ENCODE measurements around the gene MAPK8IP1. TPM values are rescaled to one million over a fixed set of nuclear protein-coding genes. Genes with fewer than 3 reads are reported as not detected.

Gene MAPK8IP1
- total RNA-seq: 0.66 and 0.80 TPM in 2 replicates

DNA sequence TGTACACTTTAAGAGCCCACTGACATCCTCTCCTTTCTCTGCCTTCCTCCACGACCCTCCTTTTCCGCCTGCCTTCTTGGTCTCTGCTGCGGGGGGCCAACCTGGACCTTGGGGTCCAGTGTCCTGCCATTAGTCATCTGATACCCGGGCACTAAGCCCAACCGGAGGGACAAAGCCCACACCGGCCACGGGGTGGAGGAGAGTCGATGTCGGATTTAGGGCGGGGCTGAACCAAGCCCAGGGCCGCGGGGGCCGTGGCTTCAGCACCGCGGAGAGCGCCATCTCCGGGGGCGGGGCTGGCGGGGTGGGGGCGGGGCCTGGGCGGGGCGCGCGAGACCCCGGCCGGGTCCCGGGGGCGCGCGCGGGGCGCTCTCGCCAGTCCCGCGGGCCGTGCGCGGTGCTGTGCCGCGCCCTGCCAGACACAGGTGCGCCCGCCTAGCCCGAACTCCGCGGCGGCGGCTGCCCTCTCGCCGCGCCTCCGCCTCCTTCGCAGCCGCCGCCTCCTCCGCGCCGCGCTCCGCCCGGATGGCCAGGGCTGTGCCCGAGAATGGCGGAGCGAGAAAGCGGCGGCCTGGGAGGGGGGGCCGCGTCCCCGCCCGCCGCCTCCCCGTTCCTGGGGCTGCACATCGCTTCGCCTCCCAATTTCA lies at the start of gene MAPK8IP1:
Gene MAPK8IP1 (plus strand): TSS at position 378 of the 647 bp plus-strand sequence. CDS start 170 bp downstream, at position 548.
- intact Hi-C loops (cut with micrococcal nuclease): loop anchor here (2.0 to 5.0 kb wide), 2 partner anchors 33 to 38 kb away; partner anchors contain the start of gene CRY2

DNA sequence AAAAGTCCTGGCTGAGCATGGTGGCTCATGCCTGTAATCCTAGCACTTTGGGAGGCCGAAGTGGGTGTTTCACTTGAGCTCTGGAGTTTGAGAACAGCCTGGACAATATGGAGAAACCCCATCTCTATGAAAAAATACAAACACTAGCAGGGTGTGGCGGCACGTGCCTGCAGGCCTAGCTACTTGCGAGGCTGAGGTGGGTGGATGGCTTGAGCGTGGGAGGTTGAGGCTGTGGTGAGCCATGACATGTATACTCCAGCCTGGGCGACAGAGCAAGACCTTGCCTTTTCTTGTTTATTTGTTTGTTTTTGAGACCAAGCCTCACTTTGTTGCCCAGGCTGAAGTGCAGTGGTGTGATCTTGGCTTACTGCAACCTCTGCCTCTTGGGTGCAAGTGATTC lies 46.2 kb upstream of the MAPK8IP1 start:
- intact Hi-C loops (cut with micrococcal nuclease): no loop called here

DNA sequence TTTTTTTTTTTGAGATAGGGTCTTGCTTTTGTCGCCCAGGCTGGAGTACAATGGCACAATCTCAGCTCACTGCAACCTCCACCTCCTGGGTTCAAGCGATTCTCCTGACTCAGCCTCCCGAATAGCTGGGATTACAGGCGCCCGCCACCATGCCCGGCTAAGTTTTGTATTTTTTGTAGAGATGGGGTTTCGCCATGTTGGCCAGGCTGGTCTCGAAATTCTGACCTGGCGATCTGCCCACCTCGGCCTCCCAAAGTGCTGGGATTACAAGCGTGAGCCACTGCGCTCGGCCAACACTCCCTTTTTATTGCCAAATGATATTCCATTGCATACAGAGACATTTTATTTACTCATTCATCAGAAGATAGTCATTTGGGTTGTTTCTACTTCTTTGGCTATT lies 45.2 kb upstream of the MAPK8IP1 start:
- intact Hi-C loops (cut with micrococcal nuclease): loop anchor here (10.0 kb wide), 2 partner anchors 405 to 485 kb away; no protein-coding TSS in a partner anchor

DNA sequence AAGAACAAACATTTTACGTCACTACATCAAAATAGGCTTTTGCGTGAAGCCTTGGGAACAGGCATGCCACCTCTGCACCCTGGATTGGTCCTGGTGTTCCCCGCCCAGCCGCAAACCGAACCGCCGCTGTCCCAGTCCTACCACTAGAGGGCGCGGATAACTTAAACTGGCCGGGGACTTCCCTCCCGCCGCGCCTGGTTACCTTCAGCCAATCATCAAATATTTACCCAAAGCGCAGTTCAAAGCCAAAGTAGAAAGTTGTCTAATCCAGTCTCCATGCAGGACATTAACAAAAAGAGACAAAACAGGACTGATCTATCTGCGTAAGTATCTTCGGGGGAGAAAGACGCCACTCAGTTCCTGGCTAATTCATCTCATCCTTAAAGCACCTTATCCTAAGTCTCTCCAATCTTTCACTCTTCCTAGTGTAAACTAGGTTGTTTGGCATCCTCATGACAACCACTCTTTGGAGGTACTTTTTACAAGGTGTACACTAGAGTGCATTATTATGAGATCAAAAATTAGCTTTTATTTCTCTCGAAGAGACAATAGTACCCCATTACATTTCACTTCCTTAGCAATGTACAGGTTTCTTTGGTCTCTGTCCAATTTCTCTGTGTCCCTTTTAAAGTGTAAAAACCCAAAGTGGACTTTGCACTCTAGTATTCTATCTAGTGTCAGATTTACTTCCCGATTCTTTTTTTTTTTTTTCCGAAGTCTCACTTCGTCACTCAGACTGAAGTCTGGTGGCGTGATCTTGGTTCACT lies 42.1 kb upstream of the MAPK8IP1 start:
- intact Hi-C loops (cut with micrococcal nuclease): loop anchor here (1.0 to 10.0 kb wide), 6 partner anchors 9 to 489 kb away; partner anchors contain the start of gene SLC35C1

DNA sequence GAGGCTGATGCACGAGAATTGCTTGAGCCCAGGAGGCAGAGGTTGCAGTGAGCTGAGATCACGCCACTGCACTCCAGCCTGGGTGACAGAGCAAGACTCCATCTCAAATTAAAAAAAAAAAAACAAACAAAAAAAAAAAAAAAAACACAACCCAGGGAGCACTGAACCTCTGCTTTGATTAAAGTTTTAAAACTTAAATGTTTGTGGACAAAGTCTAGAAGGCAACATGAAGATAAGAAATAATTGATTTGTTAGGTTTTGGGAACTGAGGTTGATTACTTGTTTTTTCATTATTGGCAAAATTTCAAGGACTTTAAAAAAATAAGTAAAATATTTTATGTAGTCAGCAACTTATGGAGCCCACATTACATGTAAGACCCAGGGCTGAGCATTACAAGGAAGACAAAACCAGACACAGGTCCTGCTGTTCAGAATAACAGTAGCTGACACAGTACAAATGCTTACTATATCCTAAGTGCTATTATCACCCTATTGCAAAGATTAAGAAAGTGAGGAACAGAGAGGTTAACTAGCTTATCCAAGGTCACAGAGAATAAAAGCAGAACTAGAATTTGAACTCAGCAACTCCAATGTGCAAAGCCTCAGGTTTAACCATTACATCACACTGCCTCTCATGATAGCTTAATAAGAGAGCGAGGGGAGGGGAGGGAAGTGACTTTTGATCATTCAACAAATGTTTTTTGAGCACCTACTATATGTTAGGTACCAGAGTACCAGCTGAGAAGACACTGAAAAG lies 40.5 kb upstream of the MAPK8IP1 start:
- intact Hi-C loops (cut with micrococcal nuclease): loop anchor here (5.0 to 10.0 kb wide), 4 partner anchors 42 to 490 kb away; partner anchors contain the start of gene MAPK8IP1

DNA sequence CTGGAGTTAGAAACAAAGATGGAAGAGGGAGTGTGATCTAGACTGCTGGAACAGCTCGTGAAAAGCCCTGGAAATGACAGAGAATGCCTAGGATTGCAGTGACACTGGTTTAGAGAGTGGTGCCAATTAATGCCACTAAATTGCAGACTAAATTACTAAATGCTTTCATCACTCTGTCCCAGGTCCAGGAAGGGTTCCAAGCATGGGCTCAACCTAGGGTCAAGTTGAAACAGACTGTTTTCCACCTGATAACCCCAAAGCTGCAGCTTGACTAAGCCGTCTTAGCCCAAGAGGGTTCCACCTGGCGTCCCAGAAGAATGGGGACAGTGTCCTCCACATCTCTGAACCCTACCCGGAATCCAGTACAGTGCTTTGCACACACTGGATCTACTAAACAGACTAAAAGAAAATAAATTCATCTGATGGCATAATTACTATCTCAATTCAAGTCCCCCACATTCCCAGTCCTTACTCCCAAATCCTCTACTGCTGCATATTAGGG lies 39.2 kb upstream of the MAPK8IP1 start:
- intact Hi-C loops (cut with micrococcal nuclease): loop anchor here (5.0 to 10.0 kb wide), 4 partner anchors 41 to 491 kb away; partner anchors contain the start of gene MAPK8IP1

DNA sequence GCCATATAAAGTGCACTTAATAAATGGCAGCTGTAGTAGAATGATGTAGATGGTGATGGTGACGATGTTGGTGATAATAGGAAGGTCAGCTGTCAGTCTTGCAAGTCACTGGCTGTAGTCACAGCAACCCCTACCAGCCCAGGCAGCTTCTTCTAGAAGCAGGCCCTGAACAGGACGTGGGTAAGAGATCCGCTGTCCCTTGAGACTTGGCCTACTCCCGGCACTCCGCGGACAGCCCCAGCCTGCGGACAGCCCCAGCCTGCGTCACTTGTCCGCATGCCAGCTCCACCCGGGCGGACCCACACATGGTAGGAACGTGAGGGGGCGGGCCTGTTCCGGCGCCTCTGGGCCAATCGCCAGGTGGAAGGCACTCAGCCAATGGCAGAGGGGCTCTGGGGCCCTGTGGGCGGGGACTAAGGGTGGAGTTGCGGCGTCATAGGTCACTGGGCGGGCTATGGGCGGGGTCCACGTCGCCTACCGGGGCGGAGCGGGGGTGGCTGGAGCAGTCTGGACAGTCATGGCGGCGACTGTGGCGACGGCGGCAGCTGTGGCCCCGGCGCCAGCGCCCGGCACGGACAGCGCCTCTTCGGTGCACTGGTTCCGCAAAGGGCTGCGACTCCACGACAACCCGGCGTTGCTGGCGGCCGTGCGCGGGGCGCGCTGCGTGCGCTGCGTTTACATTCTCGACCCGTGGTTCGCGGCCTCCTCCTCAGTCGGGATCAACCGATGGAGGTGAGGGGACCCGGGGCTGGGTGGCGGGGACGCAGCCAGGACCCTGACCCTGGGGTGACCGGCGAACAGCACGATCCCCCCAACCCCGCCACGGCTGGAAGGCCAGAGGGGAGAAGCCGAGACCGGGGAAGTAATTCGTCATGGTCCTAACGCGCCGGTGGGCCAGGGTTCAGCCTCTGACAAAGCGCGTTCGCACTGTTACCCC lies 38.2 kb upstream of the MAPK8IP1 start, which contains the start of gene CRY2:
Gene CRY2 (plus strand): TSS at position 502 of the 937 bp plus-strand sequence. CDS start 16 bp downstream, at position 518.
- intact Hi-C loops (cut with micrococcal nuclease): loop anchor here (1.0 to 10.0 kb wide), 6 partner anchors 40 to 492 kb away; partner anchors contain the start of genes MAPK8IP1 and SLC35C1

DNA sequence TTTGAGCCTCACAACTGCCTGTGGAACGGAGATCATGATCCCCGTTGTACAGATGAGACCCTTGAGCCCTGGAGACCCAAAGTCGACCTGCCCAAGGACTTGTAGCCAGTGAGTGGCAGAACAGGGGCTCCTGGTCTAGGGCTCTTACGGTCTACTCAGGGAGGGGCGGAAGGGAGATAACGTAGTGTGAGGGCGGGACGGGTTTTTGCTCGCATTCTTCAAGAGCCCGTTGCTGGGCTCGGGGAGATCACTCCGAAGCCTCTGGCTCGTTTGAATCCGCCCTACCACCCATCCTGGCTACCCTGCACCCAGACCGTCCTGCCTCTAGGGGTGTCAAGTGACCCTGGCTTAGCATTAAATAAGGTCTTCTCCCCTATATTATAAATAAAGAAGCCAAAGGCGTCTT lies 37.5 kb upstream of the MAPK8IP1 start:
- intact Hi-C loops (cut with micrococcal nuclease): loop anchor here (1.0 to 10.0 kb wide), 6 partner anchors 39 to 493 kb away; partner anchors contain the start of genes MAPK8IP1 and SLC35C1

DNA sequence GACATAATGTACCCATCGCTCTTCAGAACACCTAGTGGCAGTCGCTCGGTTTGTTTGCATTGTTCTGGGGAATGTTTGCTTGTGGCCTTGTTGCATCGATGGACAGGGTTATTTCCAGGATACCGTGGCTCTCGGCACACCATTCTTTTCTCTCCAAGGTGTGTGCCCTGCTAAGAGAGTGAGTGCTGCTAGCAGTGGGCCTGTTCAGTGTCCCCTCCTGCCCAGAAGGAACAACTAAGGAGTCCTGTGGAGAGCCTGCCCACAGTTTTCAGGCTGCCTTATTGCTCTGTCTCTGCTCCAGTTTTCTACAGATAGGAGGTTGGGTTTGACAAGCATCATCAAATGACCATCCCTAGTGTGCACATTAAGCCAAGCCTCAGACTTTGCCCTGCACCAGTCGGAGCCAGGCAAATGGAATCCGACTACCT lies 36.8 kb upstream of the MAPK8IP1 start:
- intact Hi-C loops (cut with micrococcal nuclease): loop anchor here (5.0 to 10.0 kb wide), 4 partner anchors 39 to 494 kb away; partner anchors contain the start of gene MAPK8IP1

DNA sequence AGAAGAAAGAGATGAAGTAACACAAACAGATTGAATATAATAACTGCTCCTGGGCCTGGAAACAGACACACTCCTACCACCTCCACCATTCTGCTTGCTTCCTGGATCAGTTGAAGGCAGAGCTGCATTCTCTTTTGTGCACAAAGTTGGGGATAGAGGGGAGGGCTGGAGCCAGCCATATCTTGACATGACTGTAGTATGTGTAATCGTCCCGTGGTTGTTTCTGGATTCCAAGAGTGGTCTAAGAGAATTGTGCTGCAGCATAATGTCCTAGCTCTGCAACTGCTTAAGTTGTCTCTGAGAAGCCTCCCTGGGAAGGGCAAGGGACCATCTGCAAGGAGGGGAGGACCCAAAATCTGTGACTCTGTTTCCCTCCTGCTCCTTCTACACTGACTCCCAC lies 35.0 kb upstream of the MAPK8IP1 start:
- intact Hi-C loops (cut with micrococcal nuclease): no loop called here

DNA sequence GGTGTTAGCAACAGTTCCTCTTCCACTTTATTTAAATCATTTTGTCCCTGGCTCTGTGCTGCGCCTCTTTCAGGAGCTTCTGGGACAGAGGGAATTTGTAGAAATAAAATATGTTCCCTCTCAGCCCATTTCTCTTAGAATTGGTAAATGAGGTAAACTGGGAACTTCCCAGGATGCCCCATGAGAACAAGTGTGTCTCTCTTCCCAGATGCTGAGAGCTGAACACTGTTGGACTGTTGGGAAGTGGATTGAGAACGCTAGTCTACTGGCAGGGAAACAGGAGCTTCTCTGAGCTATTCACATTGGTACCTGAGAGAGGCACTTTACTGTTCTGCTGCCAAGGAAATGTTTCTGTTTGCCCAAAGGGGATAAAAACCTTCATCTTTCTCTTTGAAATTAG lies 34.2 kb upstream of the MAPK8IP1 start:
- intact Hi-C loops (cut with micrococcal nuclease): loop anchor here (1.0 kb wide), 1 partner anchor 8 kb away; no protein-coding TSS in a partner anchor

DNA sequence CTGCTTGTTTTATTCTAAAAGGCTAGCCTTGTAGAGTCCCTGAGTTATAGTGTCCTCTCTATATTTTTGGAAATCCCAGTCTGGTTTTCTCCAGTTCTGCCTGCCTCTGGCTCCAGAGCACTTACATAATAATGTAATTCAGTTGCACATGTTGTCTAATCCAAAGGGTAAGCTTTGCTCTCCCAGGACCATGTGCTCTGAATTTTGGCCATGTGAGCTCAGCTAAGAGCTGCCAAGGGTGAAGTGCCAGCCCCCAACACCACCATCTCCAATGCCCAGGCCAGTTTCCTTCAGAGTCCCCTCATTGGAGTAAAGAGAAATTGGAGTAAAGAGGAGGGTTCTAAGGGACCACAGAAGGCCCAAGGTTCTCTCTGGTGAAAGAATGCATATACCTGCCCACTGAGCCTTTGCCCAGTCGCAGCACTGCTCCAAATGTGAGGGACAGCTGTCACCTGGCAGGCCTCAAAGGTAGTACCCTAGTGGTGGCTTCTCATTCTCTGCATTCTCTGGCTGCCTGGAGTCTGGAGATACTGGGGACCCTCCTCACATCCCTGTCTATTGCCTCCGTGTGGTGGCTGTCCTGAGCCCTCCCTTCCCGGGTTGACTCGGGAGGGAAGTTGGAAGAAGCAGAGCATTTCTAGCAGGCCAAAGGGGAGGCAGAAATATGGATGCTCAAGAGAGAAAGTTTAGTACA lies 33.3 kb upstream of the MAPK8IP1 start:
- intact Hi-C loops (cut with micrococcal nuclease): no loop called here

DNA sequence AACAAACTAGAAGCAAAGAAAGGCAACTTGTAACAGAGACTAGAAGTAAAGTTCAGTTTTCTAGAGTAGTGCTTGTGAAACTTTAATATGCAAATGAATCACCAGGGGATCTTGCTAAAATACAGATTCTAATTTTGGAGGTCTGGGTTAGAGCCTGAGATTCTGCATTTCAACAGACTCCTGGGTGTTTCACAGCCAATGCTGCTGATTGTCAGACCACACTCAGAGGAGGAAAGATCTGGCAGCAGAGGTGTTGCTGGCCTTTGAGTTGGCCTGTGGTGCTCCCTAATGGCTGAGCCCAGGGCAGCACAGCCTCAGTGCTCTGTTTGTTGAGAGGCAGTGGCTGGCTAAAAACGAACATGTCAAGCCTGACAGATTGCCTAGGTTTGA lies 32.7 kb upstream of the MAPK8IP1 start:
- intact Hi-C loops (cut with micrococcal nuclease): no loop called here

DNA sequence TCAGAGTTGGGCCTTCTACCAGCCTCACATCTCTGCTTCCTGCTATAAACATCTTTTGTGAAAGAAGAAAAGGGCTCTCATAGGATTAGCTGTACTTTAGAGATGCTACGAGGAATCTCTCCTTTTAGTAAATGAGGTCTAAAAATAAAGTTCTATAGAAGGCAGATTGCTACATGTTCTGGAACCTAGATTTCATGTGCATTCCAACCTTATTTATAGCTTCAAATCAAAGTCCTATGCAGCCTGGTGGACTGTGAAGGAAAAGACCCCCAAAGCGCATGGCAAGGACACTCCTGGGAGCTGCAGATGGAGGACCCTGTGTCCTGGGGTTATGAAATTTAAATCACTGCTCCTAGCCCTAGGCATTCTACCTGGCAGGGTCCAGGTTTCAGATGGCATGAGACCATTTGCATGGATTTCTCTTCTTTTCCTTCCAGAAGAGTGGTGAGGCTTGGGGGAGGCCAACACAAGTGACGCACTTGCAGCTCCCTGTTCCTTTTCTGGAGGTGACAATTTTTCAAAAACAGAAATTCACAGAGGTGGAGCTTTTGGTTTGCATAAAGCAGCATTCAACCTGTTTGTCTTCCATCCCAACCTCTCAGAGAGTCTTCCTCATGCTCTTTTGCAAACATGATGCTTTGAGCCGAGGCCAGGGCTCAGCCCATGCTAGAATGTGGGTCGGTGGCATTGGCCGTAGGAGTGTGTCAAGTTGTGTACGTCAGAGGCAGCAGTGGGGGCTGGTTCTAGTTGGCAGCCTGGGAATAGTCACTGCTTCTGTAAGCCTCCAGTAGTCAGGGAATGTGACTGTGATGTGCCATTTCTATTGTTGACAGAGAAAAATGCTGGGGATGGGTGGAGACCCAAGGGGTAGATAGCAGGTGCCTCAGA lies 31.9 kb upstream of the MAPK8IP1 start:
- intact Hi-C loops (cut with micrococcal nuclease): no loop called here

DNA sequence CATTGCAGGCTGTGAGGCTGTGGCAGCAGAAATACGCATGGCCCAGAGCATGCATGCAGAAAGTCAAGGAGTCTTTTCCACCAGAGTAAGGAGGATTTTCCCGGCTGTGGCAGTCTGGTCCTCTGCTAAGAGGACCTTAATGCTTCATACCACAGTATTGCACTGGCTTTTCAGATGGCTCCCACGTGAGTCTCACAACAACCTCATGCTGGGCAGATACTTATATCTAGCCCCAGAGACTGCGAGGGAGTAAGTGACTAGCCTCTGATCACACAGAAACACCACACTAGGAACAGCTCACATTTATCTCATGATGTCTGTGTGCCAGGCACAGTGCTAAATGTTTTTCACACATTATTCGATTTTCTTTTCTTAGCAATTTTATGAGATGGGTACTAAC lies 30.1 kb upstream of the MAPK8IP1 start:
- intact Hi-C loops (cut with micrococcal nuclease): no loop called here

DNA sequence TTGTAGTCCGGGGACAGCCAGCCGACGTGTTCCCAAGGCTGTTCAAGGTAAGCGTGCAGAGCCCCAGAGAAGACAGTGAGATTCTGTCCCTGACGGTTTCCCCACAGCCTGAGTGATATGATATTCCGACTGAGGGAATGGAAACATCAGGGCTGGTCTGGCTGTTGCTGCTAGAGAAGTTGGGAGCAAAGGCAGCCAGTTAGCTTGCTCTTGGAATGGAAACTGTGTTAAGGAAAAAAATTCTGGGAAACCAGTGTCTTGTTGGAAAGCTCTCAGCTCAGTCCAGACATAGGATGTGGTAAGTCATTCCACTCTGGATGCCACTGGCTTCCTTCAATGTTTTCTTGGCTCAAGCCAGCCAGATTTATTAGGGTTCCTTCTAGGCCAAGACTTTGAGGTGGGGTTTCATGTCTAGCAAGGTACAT lies 29.4 kb upstream of the MAPK8IP1 start:
- intact Hi-C loops (cut with micrococcal nuclease): no loop called here

DNA sequence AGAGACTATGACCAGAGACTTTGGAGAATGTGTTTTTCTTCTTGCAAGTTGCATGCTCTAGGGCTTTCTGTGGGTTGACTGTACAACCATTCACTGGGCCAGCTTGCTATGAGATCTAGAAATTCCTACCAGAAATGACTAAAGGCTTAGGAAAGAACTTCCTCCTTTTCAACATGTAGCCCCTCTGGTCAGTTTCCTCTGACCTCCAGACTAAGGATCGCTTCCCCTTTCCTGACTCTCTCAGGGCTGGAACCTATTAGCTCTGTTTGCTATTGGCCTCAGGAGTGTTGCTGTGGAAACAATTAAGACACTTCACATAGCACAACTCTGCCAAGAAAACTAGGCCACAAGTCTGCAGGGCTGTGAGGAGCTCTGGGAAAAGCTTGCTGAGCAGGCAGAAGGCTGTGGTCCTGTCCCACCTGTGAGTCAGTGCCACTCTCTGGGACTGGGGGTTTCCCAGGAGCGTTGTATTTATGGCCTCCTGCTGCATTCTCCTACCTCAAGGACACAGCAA lies 27.4 kb upstream of the MAPK8IP1 start:
- intact Hi-C loops (cut with micrococcal nuclease): no loop called here
